SH-SY5Y (cell line): ENCODE measurements around the gene KCNT2.

Experiments used
- GATA2 ChIP-seq: IDR thresholded peaks from 2 replicates; pipeline ENCODE4 v1.6.1; 2011; ENCODE audit warnings: mild to moderate bottlenecking, low read depth, low read length
- GATA3 ChIP-seq: IDR thresholded peaks from 2 replicates; pipeline ENCODE4 v1.6.1; 2011; ENCODE audit warnings: low read depth, mild to moderate bottlenecking, low read length, moderate library complexity

GRCh38 chr1:196557797-196558196 lies 50.4 kb downstream of the KCNT2 start:
- no peak for TF ChIP-seq GATA3
- TF ChIP-seq GATA2: no peak
